A549 (cell line): ENCODE data around the gene ABLIM1. TPM values are rescaled to one million over a fixed set of nuclear protein-coding genes. Genes with fewer than 3 reads are reported as not detected.
A peak's percentile ranks its signal among the peaks of the same experiment; 100 is the strongest.

Experiments
- ATAC-seq, 2 experiments: fragments of 200-7000 bp in 1 of 2; fragments of >200 bp in 1 of 2; cut with Nextera tagmentation in 1 of 2; cut with Tn5 transposase in 1 of 2; 3 replicates each; pipeline versions ENCODE4 v1.8.0 to v1.9.1; 2018 to 2020; ENCODE audit warnings: mild to moderate bottlenecking in 1 of 2, moderate library complexity in 1 of 2
- CTCF ChIA-PET: fragments of 300-600 bp; sonication (Branson Sonifier 250); formaldehyde crosslinking; extraction: SDS; loops from one replicate; lab custom pipeline; 2021; ENCODE audit warnings: antibody characterized with exemption, inconsistent platforms; lab: Yijun Ruan, JAX
- POLR2A ChIA-PET: fragments of 350-600 bp; formaldehyde crosslinking; extraction: SDS; loops from one replicate; lab custom pipeline; 2021; ENCODE audit warnings: antibody characterized with exemption, inconsistent platforms; lab: Yijun Ruan, JAX
- DNase-seq, 2 experiments: peaks; one replicate each; pipeline versions ENCODE4 v3.0.0 to v3.0.0-alpha.2; 2011 to 2016; ENCODE audit warnings: low read depth in 1 of 2, low spot score in 1 of 2
- FAIRE-seq: peaks from 2 replicates; lab custom pipeline; 2011; peaks lifted over from hg19 to GRCh38; lab: Jason Lieb, UNC
- H3K27ac ChIP-seq, 2 experiments: fragments of >200 bp; sonication (Bioruptor Twin); formaldehyde crosslinking; 3 replicates each; pipeline ENCODE4 v1.5.1; 2016 to 2017
- H3K4me1 ChIP-seq: fragments of >200 bp; sonication (Bioruptor Twin); formaldehyde crosslinking; 3 replicates; pipeline ENCODE4 v1.6.1; 2016
- H3K4me2 ChIP-seq: fragments of >200 bp; sonication (Bioruptor Twin); formaldehyde crosslinking; 3 replicates; pipeline ENCODE4 v1.6.1; 2016
- H3K4me3 ChIP-seq: fragments of >200 bp; sonication (Bioruptor Twin); formaldehyde crosslinking; 3 replicates; pipeline ENCODE4 v1.5.1; 2016
- H3K9me3 ChIP-seq: fragments of >200 bp; sonication (Bioruptor Twin); formaldehyde crosslinking; 3 replicates; pipeline ENCODE4 v1.6.1; 2016
- BHLHE40 ChIP-seq: IDR thresholded peaks from 2 replicates; pipeline ENCODE4 v1.6.1; 2012; ENCODE audit warnings: low read depth, low read length, inconsistent platforms
- CEBPB ChIP-seq, 2 experiments: fragments of >200 bp in 1 of 2; sonication (Bioruptor Twin) in 1 of 2; formaldehyde crosslinking in 1 of 2; IDR thresholded peaks; 2 replicates each; pipeline ENCODE4 v1.6.1; 2012 to 2016
- CHD2 ChIP-seq: fragments of 150-350 bp; IDR thresholded peaks from 2 replicates; pipeline ENCODE4 v1.6.1; 2014; ENCODE audit warnings: low read length; ENCODE audit not compliant: partially characterized antibody
- CHD4 ChIP-seq: fragments of 200-600 bp; sonication (generic); IDR thresholded peaks from 2 replicates; pipeline ENCODE4 v1.6.1; 2016; ENCODE audit warnings: antibody characterized with exemption, mild to moderate bottlenecking, borderline replicate concordance
- EHF ChIP-seq: fragments of 250-450 bp; sonication (Bioruptor Pico); IDR thresholded peaks from 2 replicates; pipeline ENCODE4 v1.5.0; 2020; ENCODE audit warnings: mild to moderate bottlenecking
- ESRRA ChIP-seq: fragments of 150-350 bp; IDR thresholded peaks from 2 replicates; pipeline ENCODE4 v1.6.1; 2014; ENCODE audit warnings: mild to moderate bottlenecking, low read length, borderline replicate concordance
- FOSL2 ChIP-seq, 2 experiments: fragments of 450-650 bp in 1 of 2; fragments of >200 bp in 1 of 2; sonication (Bioruptor Twin) in 1 of 2; formaldehyde crosslinking; IDR thresholded peaks; 2 replicates each; pipeline versions ENCODE4 v1.5.0 to v1.6.1; 2016 to 2020; ENCODE audit warnings: mild to moderate bottlenecking in 1 of 2, moderate library complexity in 1 of 2
- GATA3 ChIP-seq: IDR thresholded peaks from 2 replicates; pipeline ENCODE4 v1.6.1; 2012; ENCODE audit warnings: borderline replicate concordance
- HES2 ChIP-seq: fragments of >200 bp; sonication (Bioruptor Twin); formaldehyde crosslinking; IDR thresholded peaks from 2 replicates; pipeline ENCODE4 v1.6.1; 2016
- HOXB5 ChIP-seq: fragments of 250-450 bp; sonication (Bioruptor Pico); IDR thresholded peaks from 2 replicates; pipeline ENCODE4 v1.5.0; 2020; ENCODE audit warnings: mild to moderate bottlenecking, moderate library complexity
- JUNB ChIP-seq: fragments of >200 bp; sonication (Bioruptor Twin); formaldehyde crosslinking; IDR thresholded peaks from 2 replicates; pipeline ENCODE4 v1.6.1; 2016
- KDM1A ChIP-seq: fragments of 200-600 bp; sonication (generic); IDR thresholded peaks from 2 replicates; pipeline ENCODE4 v1.6.1; 2016; ENCODE audit warnings: low read depth, mild to moderate bottlenecking
- MAFK ChIP-seq: fragments of 450-650 bp; IDR thresholded peaks from 2 replicates; pipeline ENCODE4 v1.6.1; 2014; ENCODE audit not compliant: partially characterized antibody
- NFE2L2 ChIP-seq: fragments of 150-350 bp; conservative IDR thresholded peaks from 2 replicates; pipeline ENCODE4 v1.6.1; 2014; ENCODE audit warnings: low read length
- RARB ChIP-seq: fragments of 250-450 bp; sonication (Bioruptor Pico); IDR thresholded peaks from 2 replicates; pipeline ENCODE4 v1.8.0; 2021; ENCODE audit warnings: mild to moderate bottlenecking, moderate library complexity
- RCOR1 ChIP-seq: fragments of 150-350 bp; IDR thresholded peaks from 2 replicates; pipeline ENCODE4 v1.6.1; 2014; ENCODE audit warnings: antibody characterized with exemption, low read length, low read depth
- ZC3H11A ChIP-seq: fragments of 450-650 bp; IDR thresholded peaks from 2 replicates; pipeline ENCODE4 v1.6.1; 2014; ENCODE audit warnings: antibody characterized with exemption, mild to moderate bottlenecking
- ZNF302 ChIP-seq: fragments of 250-450 bp; sonication (Bioruptor Pico); IDR thresholded peaks from 2 replicates; pipeline ENCODE4 v1.9.0; 2021; ENCODE audit warnings: inconsistent platforms, mild to moderate bottlenecking, moderate library complexity
- WGBS: methylation state at CpG from one replicate; pipeline ENCODE4 v1.1.6; 2017; ENCODE audit errors: missing lambda C conversion rate; 5-methylcytosine and 5-hydroxymethylcytosine counted together
- polyA plus RNA-seq, 4 experiments: library from polyadenylated mRNA; depleted of rRNA in 3 of 4; stranded (reverse); fragments of >200 nt; fragmentation: RNase III in 1 of 4; extraction: RNeasy Plus Mini Kit Qiagen cat#74134 plus additional on column Dnase treatment in 1 of 4; gene quantifications; 2 replicates in 3 of 4; 3 replicates in 1 of 4; pipeline ENCODE4 v1.2.3, GENCODE V29; 2011 to 2017
- TF ChIP-seq, protein P1 (sequence below): fragments of 450-650 bp; IDR thresholded peaks from 2 replicates; pipeline ENCODE4 v1.6.1; 2014; ENCODE audit warnings: antibody characterized with exemption

The ABLIM1 gene
- polyA plus RNA-seq, 2 of the 4 experiments (the other 2 are of a cell fraction) = 21.4 to 70.2 TPM

GRCh38 chr10:114581071-114581470, 77.0 kb downstream of the ABLIM1 start:
- Histone ChIP-seq H3K9me3 (no peaks in the 10 kb centered on the region), H3K4me2 (no peak overlapping the region), H3K4me3 (no peak overlapping the region), H3K27ac (no peak overlapping the region), H3K4me1 (peaks cover 15% of the 10 kb centered on the region)
- no peak for DNase-seq
- TF ChIP-seq RARB (CRISPR knock-in tag) = no peak
- no peak for TF ChIP-seq CHD4
- ATAC-seq = no peak
- ChIA-PET CTCF (no interaction called here), POLR2A (no interaction called here)
- 68% methylated on average over 1 of the region's 1 CpG for WGBS
- FAIRE-seq = no peak

GRCh38 chr10:114577133-114577532, 80.9 kb downstream of the ABLIM1 start:
- H3K27ac ChIP-seq = peak overlapping the region; percentile 42 to 60; a peak in 3 of 6 replicates
- no peak for ATAC-seq
- ChIA-PET CTCF (interaction anchor here (0.9 to 2.0 kb wide), 3 partner anchors 26 to 117 kb away, joined by 3 to 7 read pairs (median 5); no protein-coding TSS in a partner anchor), POLR2A (no interaction called here)
- 24% methylated on average over 1 of the region's 1 CpG for WGBS
- H3K4me1 ChIP-seq = peaks cover 15% of the 10 kb centered on the region
- H3K9me3 ChIP-seq = no peaks in the 10 kb centered on the region
- no peak for FAIRE-seq
- DNase-seq = peak in 1 of 2 experiments; percentile 19
- 0 out of 2 replicates have a peak, but pooled peaks have one; percentile 38 for TF ChIP-seq JUNB
- no peak for TF ChIP-seq RCOR1
- 0 out of 4 replicates have a peak, but pooled peaks of 1 of the 2 experiments have one; percentile 15 for TF ChIP-seq CEBPB (IDR thresholded peaks at IDR 0.05)
- TF ChIP-seq BHLHE40 = no peak
- no peak for TF ChIP-seq FOSL2 (IDR thresholded peaks at IDR 0.05)
- 0 out of 2 replicates have a peak, but pooled peaks have one; percentile 11 for TF ChIP-seq FOSL2 (CRISPR knock-in tag; IDR thresholded peaks at IDR 0.05)
- peak; percentile 93 for TF ChIP-seq MAFK
- TF ChIP-seq HOXB5 (CRISPR knock-in tag) = no peak
- TF ChIP-seq, all 56 proteins: peak for 4
- peak overlapping the region; percentile 39 for H3K4me2 ChIP-seq
- no peak overlapping the region for H3K4me3 ChIP-seq

DNA sequence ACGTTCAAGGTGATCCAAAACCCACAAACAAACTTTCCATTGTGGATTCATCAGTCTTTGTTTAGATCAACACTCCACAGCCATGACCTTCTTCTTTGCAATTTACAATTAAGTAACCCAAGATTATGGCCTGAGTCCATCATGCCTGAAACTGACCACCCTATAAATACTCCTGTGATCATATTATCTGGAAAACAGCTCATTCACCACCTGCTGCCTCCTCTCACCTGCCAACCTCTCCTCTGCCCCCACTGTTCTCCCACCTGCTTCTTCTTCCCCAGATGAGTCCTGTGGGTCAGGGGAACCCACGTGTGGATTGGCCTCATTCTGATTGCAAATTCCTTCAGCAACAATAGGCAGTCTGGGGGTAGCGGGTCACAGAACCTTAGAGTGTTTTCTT, 81.4 kb downstream of the ABLIM1 start:
- Histone ChIP-seq H3K4me1 (peaks cover 17% of the 10 kb centered on the region), H3K4me3 (no peak overlapping the region), H3K27ac (peak overlapping the region; percentile 42 to 60; a peak in 3 of 6 replicates), H3K4me2 (peak overlapping the region; percentile 39), H3K9me3 (no peaks in the 10 kb centered on the region)
- FAIRE-seq = no peak
- DNase-seq = no peak
- ChIA-PET POLR2A (no interaction called here), CTCF (interaction anchor here (0.9 to 2.0 kb wide), 5 partner anchors 24 to 117 kb away, joined by 3 to 7 read pairs (median 4); no protein-coding TSS in a partner anchor)
- ATAC-seq = no peak
- TF ChIP-seq GATA3 (no peak), MAFK (no peak), HES2 (no peak), ESRRA (no peak)
- TF ChIP-seq, protein P1, sequence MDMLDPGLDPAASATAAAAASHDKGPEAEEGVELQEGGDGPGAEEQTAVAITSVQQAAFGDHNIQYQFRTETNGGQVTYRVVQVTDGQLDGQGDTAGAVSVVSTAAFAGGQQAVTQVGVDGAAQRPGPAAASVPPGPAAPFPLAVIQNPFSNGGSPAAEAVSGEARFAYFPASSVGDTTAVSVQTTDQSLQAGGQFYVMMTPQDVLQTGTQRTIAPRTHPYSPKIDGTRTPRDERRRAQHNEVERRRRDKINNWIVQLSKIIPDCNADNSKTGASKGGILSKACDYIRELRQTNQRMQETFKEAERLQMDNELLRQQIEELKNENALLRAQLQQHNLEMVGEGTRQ = no peak
- 64% methylated on average over 3 of the region's 3 CpGs for WGBS

GRCh38 chr10:114576132-114576487, 82.0 kb downstream of the ABLIM1 start:
- ATAC-seq (no peak), FAIRE-seq (no peak), DNase-seq (no peak)
- Histone ChIP-seq H3K4me3 (no peak overlapping the region), H3K4me2 (no peak overlapping the region), H3K27ac (no peak overlapping the region), H3K4me1 (peaks cover 20% of the 10 kb centered on the region), H3K9me3 (no peaks in the 10 kb centered on the region)
- ChIA-PET POLR2A (no interaction called here), CTCF (interaction anchor here (1.2 to 2.0 kb wide), 3 partner anchors 23 to 27 kb away, joined by 3 to 5 read pairs (median 4); no protein-coding TSS in a partner anchor)
- 91% methylated on average over 2 of the region's 2 CpGs for WGBS
- TF ChIP-seq CHD2 (no peak), ZNF302 (CRISPR knock-in tag) (no peak), ZC3H11A (no peak), HOXB5 (CRISPR knock-in tag) (no peak), KDM1A (no peak), CHD4 (no peak), EHF (CRISPR knock-in tag) (no peak), NFE2L2 (no peak)
